HG03066 (cell line): ENCODE results near the gene PARD3.

Experiments used
- ATAC-seq: cut with Tn5 transposase; IDR thresholded peaks from one replicate; pipeline ENCODE4 v1.9.1; 2021; ENCODE audit warnings: low read depth; ENCODE audit not compliant: unreplicated experiment

PARD3 gene

GRCh38 chr10:34479520-34480179, 335.4 kb downstream of the PARD3 start:
- no peak for ATAC-seq

- no peak for ATAC-seq
Observed at GRCh38 chr10:34477249-34477648, 337.8 kb downstream of the PARD3 start.

GRCh38 chr10:34476608-34477007, 338.5 kb downstream of the PARD3 start:
- ATAC-seq: no peak

GRCh38 chr10:34475786-34476185, 339.3 kb downstream of the PARD3 start:
- no peak for ATAC-seq

GRCh38 chr10:34475274-34475646, 339.8 kb downstream of the PARD3 start:
- ATAC-seq: no peak

GRCh38 chr10:34474555-34475273, 340.4 kb downstream of the PARD3 start:
- ATAC-seq: no peak

GRCh38 chr10:34474009-34474376, 341.1 kb downstream of the PARD3 start:
- ATAC-seq: no peak

GRCh38 chr10:34473174-34474008, 341.7 kb downstream of the PARD3 start:
- ATAC-seq: no peak

- no peak for ATAC-seq
Observed at GRCh38 chr10:34470307-34470706, 344.8 kb downstream of the PARD3 start.

- no peak for ATAC-seq
Observed at GRCh38 chr10:34469446-34469845, 345.6 kb downstream of the PARD3 start.

- ATAC-seq: no peak
Observed at GRCh38 chr10:34467902-34468301, 347.2 kb downstream of the PARD3 start.

- no peak for ATAC-seq
Observed at GRCh38 chr10:34467364-34467763, 347.7 kb downstream of the PARD3 start.

GRCh38 chr10:34465678-34466077, 349.4 kb downstream of the PARD3 start:
- ATAC-seq: no peak

GRCh38 chr10:34464591-34464990, 350.5 kb downstream of the PARD3 start:
- ATAC-seq: no peak

GRCh38 chr10:34464000-34464399, 351.1 kb downstream of the PARD3 start:
- no peak for ATAC-seq

- ATAC-seq: no peak
Observed at GRCh38 chr10:34462993-34463392, 352.1 kb downstream of the PARD3 start.

GRCh38 chr10:34462056-34462455, 353.0 kb downstream of the PARD3 start:
- ATAC-seq: no peak

- no peak for ATAC-seq
Observed at GRCh38 chr10:34454590-34455261, 360.4 kb downstream of the PARD3 start.

GRCh38 chr10:34449836-34450235, 365.3 kb downstream of the PARD3 start:
- no peak for ATAC-seq

GRCh38 chr10:34446049-34446448, 369.0 kb downstream of the PARD3 start:
- ATAC-seq: no peak
